ENCODE measurements around the gene TERT. TPM values are rescaled to one million over a fixed set of nuclear protein-coding genes. Genes with fewer than 3 reads are reported as not detected.
"Not testable (repeated sequence)": the region's sequence is repeated elsewhere in the genome, so short reads cannot be mapped to it uniquely, and the experiment has no call there.

TERT gene
- total RNA-seq, 2 experiments from 2014 or later = 156 to 198 TPM

GRCh38 chr5:1343315-1343751, 48.5 kb upstream of the TERT start:
- Histone ChIP-seq H3K9me2 (ENCODE audit: insufficient read depth, low read length) (no peaks in the 10 kb centered on the region), H3K4me3 (ENCODE audit: low read depth, low read length, poor library complexity, severe bottlenecking) (peak overlapping the region; percentile 89), H4K20me1 (ENCODE audit: insufficient read depth, low read length) (no peaks in the 10 kb centered on the region), H3K36me3 (ENCODE audit: insufficient read depth, low read length) (peaks cover 57% of the 10 kb centered on the region), H3K79me2 (ENCODE audit: insufficient read depth, low read depth, low read length) (peaks cover 51% of the 10 kb centered on the region), H3K4me1 (ENCODE audit: insufficient read depth, low read length, poor library complexity, severe bottlenecking) (peaks cover 56% of the 10 kb centered on the region), H2AFZ (ENCODE audit: low read length) (no peak overlapping the region), H3K27ac (ENCODE audit: low read depth, low read length, poor library complexity, severe bottlenecking) (peak overlapping the region; percentile 94), H3K4me2 (ENCODE audit: low read length) (peak overlapping the region; percentile 79), H3K9me3 (ENCODE audit: low read length) (no peaks in the 10 kb centered on the region)
- no TSS peak for BruUV-seq (replicated peaks)
- ChIA-PET CTCF (ENCODE audit: unreplicated experiment) (no interaction called here), POLR2A (interaction anchor here (0.7 to 6.0 kb wide), 9 partner anchors 11 to 309 kb away, joined by 3 to 78 read pairs (median 3); no protein-coding TSS in a partner anchor)
- no peak for TF ChIP-seq EZH2phosphoT487 (IDR thresholded peaks at IDR 0.05; ENCODE audit: borderline replicate concordance, low read depth, low read length)
- 0 out of 2 replicates have a peak, but pooled peaks have one; percentile 20 for TF ChIP-seq CTCF (conservative IDR thresholded peaks at IDR 0.05; ENCODE audit: low read length)
- intact Hi-C loops (cut with micrococcal nuclease; ENCODE audit: unreplicated experiment) = loop anchor here (5.0 kb wide), 1 partner anchor 1126 kb away; the partner anchor contains the start of genes CCDC127 and SDHA
- peak; percentile 47 for DNase-seq (ENCODE audit: low spot score)

GRCh38 chr5:1342711-1343110, 47.8 kb upstream of the TERT start:
- peaks cover 63% of the 10 kb centered on the region for H3K36me3 ChIP-seq (ENCODE audit: insufficient read depth, low read length)
- DNase-seq (ENCODE audit: low spot score); H3K9me2 ChIP-seq (ENCODE audit: insufficient read depth, low read length); H2AFZ ChIP-seq (ENCODE audit: low read length); H3K9me3 ChIP-seq (ENCODE audit: low read length); BruUV-seq (replicated peaks); CTCF ChIA-PET (ENCODE audit: unreplicated experiment); H4K20me1 ChIP-seq (ENCODE audit: insufficient read depth, low read length): not testable (repeated sequence)
- peak overlapping the region; percentile 94 for H3K27ac ChIP-seq (ENCODE audit: low read depth, low read length, poor library complexity, severe bottlenecking)
- H3K79me2 ChIP-seq (ENCODE audit: insufficient read depth, low read depth, low read length) = peaks cover 54% of the 10 kb centered on the region
- H3K4me1 ChIP-seq (ENCODE audit: insufficient read depth, low read length, poor library complexity, severe bottlenecking) = peaks cover 52% of the 10 kb centered on the region
- intact Hi-C loops (cut with micrococcal nuclease; ENCODE audit: unreplicated experiment) = loop anchor here (1.0 to 5.0 kb wide), 3 partner anchors 26 to 1125 kb away; partner anchors contain the start of genes CCDC127 and SDHA
- POLR2A ChIA-PET = interaction anchor here (0.7 to 6.0 kb wide), 7 partner anchors 12 to 264 kb away, joined by 3 to 78 read pairs (median 3); no protein-coding TSS in a partner anchor
- peak overlapping the region; percentile 89 for H3K4me3 ChIP-seq (ENCODE audit: low read depth, low read length, poor library complexity, severe bottlenecking)
- H3K4me2 ChIP-seq (ENCODE audit: low read length) = peak overlapping the region; percentile 79

- Histone ChIP-seq H3K27ac (ENCODE audit: low read depth, low read length, poor library complexity, severe bottlenecking) (peak overlapping the region; percentile 94), H3K9me2 (ENCODE audit: insufficient read depth, low read length) (no peaks in the 10 kb centered on the region), H3K79me2 (ENCODE audit: insufficient read depth, low read depth, low read length) (peaks cover 55% of the 10 kb centered on the region), H4K20me1 (ENCODE audit: insufficient read depth, low read length) (no peaks in the 10 kb centered on the region), H3K36me3 (ENCODE audit: insufficient read depth, low read length) (peaks cover 67% of the 10 kb centered on the region), H3K4me3 (ENCODE audit: low read depth, low read length, poor library complexity, severe bottlenecking) (peak overlapping the region; percentile 89), H2AFZ (ENCODE audit: low read length) (no peak overlapping the region), H3K4me1 (ENCODE audit: insufficient read depth, low read length, poor library complexity, severe bottlenecking) (peaks cover 52% of the 10 kb centered on the region), H3K4me2 (ENCODE audit: low read length) (peak overlapping the region; percentile 79), H3K9me3 (ENCODE audit: low read length) (no peaks in the 10 kb centered on the region)
- intact Hi-C loops (cut with micrococcal nuclease; ENCODE audit: unreplicated experiment) = loop anchor here (1.0 to 5.0 kb wide), 3 partner anchors 26 to 1125 kb away; partner anchors contain the start of genes CCDC127 and SDHA
- DNase-seq (ENCODE audit: low spot score) = no peak
- ChIA-PET CTCF (ENCODE audit: unreplicated experiment) (interaction anchor here (1.1 kb wide), 1 partner anchor 27 kb away, joined by 6 read pairs; no protein-coding TSS in a partner anchor), POLR2A (interaction anchor here (0.6 to 6.0 kb wide), 9 partner anchors 12 to 421 kb away, joined by 3 to 78 read pairs (median 3); no protein-coding TSS in a partner anchor)
- no peak for TF ChIP-seq EZH2phosphoT487 (IDR thresholded peaks at IDR 0.05; ENCODE audit: borderline replicate concordance, low read depth, low read length)
- TF ChIP-seq CTCF (conservative IDR thresholded peaks at IDR 0.05; ENCODE audit: low read length) = no peak
- BruUV-seq (replicated peaks) = no TSS peak
Observed at GRCh38 chr5:1342268-1342667, 47.4 kb upstream of the TERT start.
